Suprapubic skin (tissue), 4 donors: ENCODE data around the gene TRUB2.

Source experiments
- EP300 ChIP-seq: sonication (generic); formaldehyde crosslinking; IDR thresholded peaks from one replicate; pipeline ENCODE4 v1.6.1; 2017; ENCODE audit warnings: antibody characterized with exemption
- POLR2AphosphoS5 ChIP-seq, 3 donors: sonication (generic); formaldehyde crosslinking; IDR thresholded peaks; one replicate each; pipeline ENCODE4 v1.6.1; 2017; ENCODE audit warnings: antibody characterized with exemption in 3 of 3
- TF ChIP-seq, protein P1 (sequence below), 2 donors: fragments of 200-600 bp in 1 of 2; fragments of 450-650 bp in 1 of 2; sonication (generic) in 1 of 2; IDR thresholded peaks; one replicate each; pipeline ENCODE4 v1.5.1; 2016 to 2019; ENCODE audit warnings: antibody characterized with exemption in 2 of 2, mild to moderate bottlenecking in 1 of 2, moderate library complexity in 1 of 2

DNA sequence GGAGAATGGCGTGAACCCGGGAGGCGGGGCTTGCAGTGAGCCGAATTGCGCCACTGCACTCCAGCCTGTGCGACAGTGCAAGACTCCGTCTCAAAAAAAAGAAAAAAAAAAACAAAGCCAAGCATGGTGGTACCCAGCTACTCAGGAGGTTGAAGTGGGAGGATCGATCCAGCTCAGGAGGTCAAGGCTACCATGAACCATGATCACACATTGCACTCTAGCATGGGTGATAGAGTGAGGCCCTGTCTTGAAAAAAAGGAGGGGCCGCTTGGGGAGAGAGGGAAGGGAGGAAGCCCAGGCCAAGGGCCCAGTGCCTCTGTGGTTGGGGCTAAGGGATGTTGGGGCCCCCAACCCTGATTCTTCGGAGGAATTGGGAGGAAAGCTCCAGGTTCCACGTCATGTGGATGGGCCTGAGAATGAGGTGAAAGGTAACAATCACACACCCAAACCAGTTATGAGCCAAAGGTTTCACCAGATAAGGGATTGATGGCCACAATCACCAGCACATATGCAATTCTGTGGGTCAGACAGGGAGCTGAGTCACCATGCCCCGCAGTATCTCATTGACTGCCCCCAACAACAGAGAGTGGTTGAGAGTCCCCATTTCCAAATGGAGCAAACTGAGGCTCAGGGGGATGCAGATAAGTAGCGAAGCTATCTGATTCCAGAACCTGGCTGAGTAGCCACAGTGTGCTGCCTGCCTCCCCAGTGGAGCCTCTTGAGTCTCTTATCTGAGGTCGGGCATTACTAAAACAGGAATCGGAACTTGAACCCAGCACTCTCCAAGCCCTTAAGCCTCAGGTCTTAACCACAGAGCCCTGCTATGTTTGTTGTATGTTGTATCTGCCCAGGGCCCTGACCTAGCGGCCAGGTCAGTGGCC lies 25.7 kb downstream of the TRUB2 start:
- no peak for TF ChIP-seq EP300
- TF ChIP-seq, protein P1, sequence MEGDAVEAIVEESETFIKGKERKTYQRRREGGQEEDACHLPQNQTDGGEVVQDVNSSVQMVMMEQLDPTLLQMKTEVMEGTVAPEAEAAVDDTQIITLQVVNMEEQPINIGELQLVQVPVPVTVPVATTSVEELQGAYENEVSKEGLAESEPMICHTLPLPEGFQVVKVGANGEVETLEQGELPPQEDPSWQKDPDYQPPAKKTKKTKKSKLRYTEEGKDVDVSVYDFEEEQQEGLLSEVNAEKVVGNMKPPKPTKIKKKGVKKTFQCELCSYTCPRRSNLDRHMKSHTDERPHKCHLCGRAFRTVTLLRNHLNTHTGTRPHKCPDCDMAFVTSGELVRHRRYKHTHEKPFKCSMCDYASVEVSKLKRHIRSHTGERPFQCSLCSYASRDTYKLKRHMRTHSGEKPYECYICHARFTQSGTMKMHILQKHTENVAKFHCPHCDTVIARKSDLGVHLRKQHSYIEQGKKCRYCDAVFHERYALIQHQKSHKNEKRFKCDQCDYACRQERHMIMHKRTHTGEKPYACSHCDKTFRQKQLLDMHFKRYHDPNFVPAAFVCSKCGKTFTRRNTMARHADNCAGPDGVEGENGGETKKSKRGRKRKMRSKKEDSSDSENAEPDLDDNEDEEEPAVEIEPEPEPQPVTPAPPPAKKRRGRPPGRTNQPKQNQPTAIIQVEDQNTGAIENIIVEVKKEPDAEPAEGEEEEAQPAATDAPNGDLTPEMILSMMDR (IDR thresholded peaks at IDR 0.05), result no peak
- TF ChIP-seq POLR2AphosphoS5 (IDR thresholded peaks at IDR 0.05), result no peak
